Measurements from ENCODE around the gene CAMK2G.

GRCh38 chr10:73819081-73819480, 55.3 kb downstream of the CAMK2G start:
- TF ChIP-seq EZH2phosphoT487 (IDR thresholded peaks at IDR 0.05; ENCODE audit: insufficient read depth, low read depth): no peak
- no peak for TF ChIP-seq EZH2 (IDR thresholded peaks at IDR 0.05; ENCODE audit: insufficient read depth, poor library complexity, severe bottlenecking)
